ENCODE results near the gene MYO5B.

MYO5B gene

DNA sequence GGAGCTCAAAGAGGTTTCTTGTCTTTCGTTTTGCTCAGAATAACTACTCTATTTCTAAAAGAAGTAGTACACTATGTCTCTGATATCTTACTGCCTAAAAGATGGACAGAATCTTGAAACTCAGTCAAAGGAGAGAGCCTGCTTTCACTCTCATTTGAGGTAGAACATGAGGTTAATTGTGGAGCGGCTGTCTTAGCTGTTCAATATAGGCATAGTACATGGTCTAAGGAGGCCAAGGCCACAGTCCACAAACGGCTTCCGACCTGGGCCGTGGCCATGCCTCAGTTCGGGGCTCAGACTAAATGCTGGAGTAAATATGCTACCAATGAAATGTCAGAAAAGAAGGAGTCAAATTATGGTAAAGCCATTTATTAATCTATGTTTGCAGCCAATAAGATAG lies 195.8 kb downstream of the MYO5B start:
- TF ChIP-seq, protein P1, sequence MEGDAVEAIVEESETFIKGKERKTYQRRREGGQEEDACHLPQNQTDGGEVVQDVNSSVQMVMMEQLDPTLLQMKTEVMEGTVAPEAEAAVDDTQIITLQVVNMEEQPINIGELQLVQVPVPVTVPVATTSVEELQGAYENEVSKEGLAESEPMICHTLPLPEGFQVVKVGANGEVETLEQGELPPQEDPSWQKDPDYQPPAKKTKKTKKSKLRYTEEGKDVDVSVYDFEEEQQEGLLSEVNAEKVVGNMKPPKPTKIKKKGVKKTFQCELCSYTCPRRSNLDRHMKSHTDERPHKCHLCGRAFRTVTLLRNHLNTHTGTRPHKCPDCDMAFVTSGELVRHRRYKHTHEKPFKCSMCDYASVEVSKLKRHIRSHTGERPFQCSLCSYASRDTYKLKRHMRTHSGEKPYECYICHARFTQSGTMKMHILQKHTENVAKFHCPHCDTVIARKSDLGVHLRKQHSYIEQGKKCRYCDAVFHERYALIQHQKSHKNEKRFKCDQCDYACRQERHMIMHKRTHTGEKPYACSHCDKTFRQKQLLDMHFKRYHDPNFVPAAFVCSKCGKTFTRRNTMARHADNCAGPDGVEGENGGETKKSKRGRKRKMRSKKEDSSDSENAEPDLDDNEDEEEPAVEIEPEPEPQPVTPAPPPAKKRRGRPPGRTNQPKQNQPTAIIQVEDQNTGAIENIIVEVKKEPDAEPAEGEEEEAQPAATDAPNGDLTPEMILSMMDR (IDR thresholded peaks at IDR 0.05): no peak

DNA sequence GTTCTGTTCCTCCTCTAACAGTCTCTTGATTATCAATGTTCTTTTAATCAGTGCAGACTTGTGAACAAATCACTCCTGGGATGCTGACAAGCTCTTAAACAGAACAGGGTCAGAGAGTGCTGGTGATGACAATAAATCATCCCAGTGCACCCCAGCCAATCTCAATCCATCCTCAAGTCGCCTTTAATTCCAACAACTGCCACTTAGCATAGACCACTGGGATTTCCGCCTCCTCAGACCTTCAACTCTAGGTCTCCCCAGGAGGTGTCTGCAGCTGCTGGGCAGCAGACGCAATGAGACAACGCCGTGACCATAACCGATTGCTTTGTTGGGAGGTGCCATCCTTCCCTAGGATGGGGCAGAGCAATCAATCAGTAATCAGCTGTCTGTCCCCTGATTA lies 197.4 kb downstream of the MYO5B start:
- TF ChIP-seq, protein P1 (IDR thresholded peaks at IDR 0.05): no peak

- TF ChIP-seq, protein P1 (IDR thresholded peaks at IDR 0.05): no peak
Observed at GRCh38 chr18:49994410-49994809, 200.5 kb downstream of the MYO5B start.

DNA sequence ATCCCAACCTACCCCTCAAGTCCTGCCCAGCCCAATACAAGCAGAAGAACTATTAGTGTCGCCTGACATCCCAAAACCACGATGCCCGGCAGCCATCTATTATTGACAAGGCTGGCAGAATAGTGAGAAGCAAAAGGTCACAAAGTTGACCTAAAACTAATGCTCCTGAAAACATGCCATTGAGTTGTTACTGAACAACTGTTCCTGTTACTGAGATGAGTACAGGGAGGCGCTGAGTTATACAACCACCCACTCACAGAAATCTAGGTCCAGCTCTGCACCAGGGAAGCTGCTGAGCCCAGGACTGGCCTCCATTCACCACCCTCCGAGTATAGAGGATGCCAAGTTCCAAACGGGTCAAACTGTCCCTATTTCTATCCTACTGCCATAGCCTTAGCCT lies 201.6 kb downstream of the MYO5B start:
- TF ChIP-seq, protein P1 (IDR thresholded peaks at IDR 0.05): no peak

- TF ChIP-seq, protein P1 (IDR thresholded peaks at IDR 0.05): no peak
Observed at GRCh38 chr18:49988733-49989132, 206.2 kb downstream of the MYO5B start.

DNA sequence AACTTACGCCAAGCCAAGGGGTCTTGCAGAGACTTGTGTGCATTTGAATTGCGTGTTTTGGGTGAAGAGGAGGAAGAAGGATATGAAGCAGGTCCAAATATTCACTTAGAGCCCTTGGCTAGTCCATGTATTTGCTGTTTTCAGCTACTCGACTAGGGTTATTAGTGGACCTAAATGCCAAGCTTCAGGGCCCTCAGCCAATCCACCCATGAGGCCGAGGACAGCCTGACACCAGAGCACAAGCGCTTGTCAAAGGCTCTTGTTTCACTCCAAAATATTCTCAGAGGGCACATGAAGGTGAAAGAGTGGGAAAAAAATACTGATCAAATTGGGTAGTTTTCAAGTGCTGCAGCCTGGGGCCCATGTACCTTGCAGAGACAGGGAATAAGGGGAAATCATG lies 206.8 kb downstream of the MYO5B start:
- TF ChIP-seq, protein P1 (IDR thresholded peaks at IDR 0.05): no peak

GRCh38 chr18:49985236-49985635 lies 209.7 kb downstream of the MYO5B start:
- TF ChIP-seq, protein P1 (IDR thresholded peaks at IDR 0.05): no peak

DNA sequence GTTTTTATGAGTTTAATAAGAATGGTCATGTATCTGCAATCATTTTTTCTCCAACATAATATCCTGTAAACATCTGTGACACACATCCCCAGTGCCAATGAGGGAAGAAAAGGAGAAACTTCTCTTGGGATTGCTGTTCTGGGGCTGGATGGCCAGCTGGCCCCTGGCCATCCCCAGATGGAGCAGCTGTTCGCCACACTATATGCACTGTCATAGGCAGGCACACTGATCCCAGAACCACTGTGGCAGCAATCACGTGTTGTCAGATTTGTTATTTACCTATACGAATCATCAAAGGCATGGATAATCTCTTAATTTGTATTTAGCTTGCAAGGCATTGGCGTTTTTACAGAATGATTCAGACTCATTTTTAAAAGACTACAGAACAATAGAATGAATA lies 214.1 kb downstream of the MYO5B start:
- TF ChIP-seq, protein P1 (IDR thresholded peaks at IDR 0.05): no peak

All from LNCAP (cell line).